IMR-90 (cell line): ENCODE results near the gene RTL5.

Experiments
- CTCF ChIP-seq: conservative IDR thresholded peaks from 2 replicates; pipeline ENCODE4 v1.5.1; 2012; ENCODE audit warnings: mild to moderate bottlenecking, low read depth, low read length, improper control_type of control experiment
- MAFK ChIP-seq: IDR thresholded peaks from 2 replicates; pipeline ENCODE4 v1.6.1; 2012; ENCODE audit warnings: low read depth, low read length, improper control_type of control experiment
- MXI1 ChIP-seq: IDR thresholded peaks from 2 replicates; pipeline ENCODE4 v1.6.1; 2012; ENCODE audit warnings: low read depth, mild to moderate bottlenecking, low read length, moderate library complexity, borderline replicate concordance
- POLR2A ChIP-seq: IDR thresholded peaks from 2 replicates; pipeline ENCODE4 v1.6.1; 2012; ENCODE audit warnings: mild to moderate bottlenecking, low read depth, low read length
- RAD21 ChIP-seq: IDR thresholded peaks from 2 replicates; pipeline ENCODE4 v1.6.1; 2012; ENCODE audit warnings: low read length, improper control_type of control experiment
- RCOR1 ChIP-seq: IDR thresholded peaks from 2 replicates; pipeline ENCODE4 v1.6.1; 2012; ENCODE audit warnings: mild to moderate bottlenecking, low read length, improper control_type of control experiment; ENCODE audit not compliant: insufficient replicate concordance
- RFX5 ChIP-seq: IDR thresholded peaks from 2 replicates; pipeline ENCODE4 v1.8.0; 2012; ENCODE audit warnings: low read depth, mild to moderate bottlenecking, low read length, moderate library complexity

GRCh38 chrX:72107841-72108595, 23.7 kb downstream of the RTL5 start:
- TF ChIP-seq CTCF (no peak), RAD21 (no peak), RCOR1 (no peak), MAFK (no peak), RFX5 (no peak), POLR2A (no peak), MXI1 (no peak)
